Upper lobe of right lung (tissue), 1 donor: ENCODE results near the gene FAM120B. TPM values are rescaled to one million over a fixed set of nuclear protein-coding genes. Genes with fewer than 3 reads are reported as not detected.
A peak's percentile ranks its signal among the peaks of the same experiment; 100 is the strongest.

ENCODE experiments used
- ATAC-seq: fragments of 200-7000 bp; cut with Tn5 transposase; one replicate; pipeline ENCODE4 v1.9.1; 2020; ENCODE audit warnings: mild to moderate bottlenecking, moderate library complexity
- DNase-seq: peaks from one replicate; pipeline ENCODE4 v3.0.0-alpha.2; 2020
- H3K27ac ChIP-seq: fragments of 200-600 bp; one replicate; pipeline ENCODE4 v1.8.0; 2022
- H3K27me3 ChIP-seq: fragments of 200-600 bp; one replicate; pipeline ENCODE4 v1.8.0; 2022; ENCODE audit warnings: mild to moderate bottlenecking
- H3K36me3 ChIP-seq: fragments of 200-600 bp; one replicate; pipeline ENCODE4 v1.8.0; 2022
- H3K4me1 ChIP-seq: fragments of 200-600 bp; one replicate; pipeline ENCODE4 v1.8.0; 2022
- H3K4me3 ChIP-seq: fragments of 200-600 bp; one replicate; pipeline ENCODE4 v1.8.0; 2022; ENCODE audit warnings: mild to moderate bottlenecking
- H3K9me3 ChIP-seq: fragments of 200-600 bp; one replicate; pipeline ENCODE4 v1.8.0; 2022
- CTCF ChIP-seq: fragments of 200-600 bp; IDR thresholded peaks from one replicate; pipeline ENCODE4 v1.8.0; 2022; ENCODE audit warnings: antibody characterized with exemption
- intact Hi-C: fragments of 100-400 bp; cut with DNase I; formaldehyde crosslinking; loops from one replicate; pipeline ENCODE4 v1.11.0; 2022
- total RNA-seq: library from RNA; stranded (reverse); fragmentation: NEBNext Ultra II Directional; extraction: Animal tissue kit (Norgen Biotek cat#: 25700); gene quantifications from one replicate; pipeline ENCODE4 v1.2.1, GENCODE V29; 2021
- donor health status: DM: no; HTN: yes; CAD: no; lungs with severe emphysema.

Gene FAM120B
- total RNA-seq, 1 donor from 2014 or later: 26.1 TPM

GRCh38 chr6:170452767-170453545 is 146.4 kb downstream of the FAM120B start:
- DNase-seq (peak; percentile 32), ATAC-seq (no peak)
- H3K9me3 ChIP-seq: no peaks in the 10 kb centered on the region
- no peak overlapping the region for H3K27ac ChIP-seq
- no peak overlapping the region for H3K4me3 ChIP-seq
- intact Hi-C loops: no loop called here
- TF ChIP-seq CTCF: no peak
- H3K36me3 ChIP-seq: no peaks in the 10 kb centered on the region
- H3K27me3 ChIP-seq: no peaks in the 10 kb centered on the region
- no peaks in the 10 kb centered on the region for H3K4me1 ChIP-seq

DNA sequence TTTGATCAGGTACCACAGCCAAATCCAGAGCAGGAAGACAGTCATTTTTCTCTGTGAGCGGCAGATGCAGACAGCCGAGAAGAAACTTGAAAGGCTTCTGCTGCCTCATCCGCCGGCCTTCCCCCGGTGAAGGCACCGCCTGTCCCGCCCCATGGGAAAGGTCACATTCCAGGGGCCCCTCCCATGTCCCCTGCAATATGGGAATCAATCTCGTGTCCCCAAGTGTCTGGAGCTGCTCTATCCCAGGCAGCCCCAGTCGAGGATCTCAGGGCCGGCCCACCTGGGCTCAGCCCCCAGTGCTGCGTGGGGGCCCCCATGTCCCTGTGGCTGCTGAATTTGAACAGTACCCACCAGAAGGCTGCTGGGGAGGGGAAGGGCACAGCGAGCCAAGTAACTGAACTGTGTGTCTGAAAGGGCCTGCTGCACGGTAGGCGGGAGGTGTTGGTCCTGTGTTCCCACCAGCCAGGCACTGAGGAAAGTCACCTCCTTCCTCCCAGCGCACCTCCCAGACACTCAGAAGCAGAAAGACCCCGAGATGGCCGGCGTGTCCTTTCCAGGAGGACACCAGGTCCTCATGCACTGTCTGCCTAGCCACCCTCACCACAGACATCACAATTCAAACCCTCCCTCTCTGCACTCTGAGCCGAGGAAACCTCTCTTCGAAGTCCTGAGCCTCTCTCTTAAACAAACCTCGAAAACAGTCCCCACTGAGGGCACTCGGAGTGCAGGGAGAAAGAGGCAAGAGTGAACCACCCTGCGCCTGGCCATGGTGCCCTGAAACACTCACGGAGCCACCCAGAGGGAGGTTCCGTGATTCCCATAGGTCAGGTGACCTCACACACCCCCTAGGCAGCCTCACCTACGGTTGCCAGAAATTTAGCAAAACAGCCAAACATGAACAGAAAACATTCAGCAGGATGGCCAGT is 147.3 kb downstream of the FAM120B start:
- H3K36me3 ChIP-seq: no peaks in the 10 kb centered on the region
- ATAC-seq (no peak), DNase-seq (peak; percentile 43)
- H3K4me3 ChIP-seq: no peak overlapping the region
- TF ChIP-seq CTCF: no peak
- intact Hi-C loops: no loop called here
- H3K27ac ChIP-seq: no peak overlapping the region
- no peaks in the 10 kb centered on the region for H3K9me3 ChIP-seq
- no peaks in the 10 kb centered on the region for H3K27me3 ChIP-seq
- no peaks in the 10 kb centered on the region for H3K4me1 ChIP-seq

DNA sequence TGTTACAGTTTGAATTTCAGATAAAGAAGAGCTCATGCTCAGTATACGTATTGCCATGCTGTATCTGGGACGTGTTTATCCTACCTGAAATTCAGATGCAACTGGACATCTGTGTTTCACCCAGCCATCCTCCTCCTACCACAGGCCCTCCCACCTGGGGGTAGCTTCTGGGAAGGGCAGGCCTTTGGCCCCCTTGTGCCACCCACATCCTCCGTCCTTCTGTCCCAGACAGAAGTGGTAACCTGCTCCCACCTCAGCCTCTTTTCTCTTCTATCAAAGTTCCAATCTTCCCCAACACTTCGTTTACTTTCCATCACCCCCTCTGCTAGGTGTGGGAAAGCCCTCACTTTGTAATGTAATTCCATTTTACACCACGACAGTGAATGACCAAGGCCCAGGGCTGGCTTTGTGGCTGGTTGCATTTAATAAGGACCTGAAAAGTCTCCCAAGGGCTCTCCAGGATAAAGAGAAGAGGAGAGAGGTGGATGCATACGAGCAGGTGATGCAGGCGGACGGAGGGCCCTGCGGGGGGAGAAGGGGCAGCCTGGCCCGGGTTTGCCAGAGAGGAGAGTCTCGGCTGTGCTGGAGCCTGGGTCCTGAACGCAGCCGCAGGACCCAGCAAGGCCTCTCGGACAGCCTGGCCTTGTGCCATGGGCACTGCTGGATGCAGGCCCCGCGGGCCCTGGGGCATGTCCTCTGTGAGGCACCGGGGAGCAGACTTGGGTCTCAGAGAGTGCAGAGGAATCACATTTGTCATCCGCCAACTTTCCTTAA is 148.1 kb downstream of the FAM120B start:
- ATAC-seq (no peak), DNase-seq (peak; percentile 63)
- Histone ChIP-seq H3K9me3 (no peaks in the 10 kb centered on the region), H3K27me3 (no peaks in the 10 kb centered on the region), H3K36me3 (no peaks in the 10 kb centered on the region), H3K4me1 (peaks cover 2% of the 10 kb centered on the region), H3K4me3 (no peak overlapping the region), H3K27ac (no peak overlapping the region)
- intact Hi-C loops: no loop called here
- TF ChIP-seq CTCF: no peak

DNA sequence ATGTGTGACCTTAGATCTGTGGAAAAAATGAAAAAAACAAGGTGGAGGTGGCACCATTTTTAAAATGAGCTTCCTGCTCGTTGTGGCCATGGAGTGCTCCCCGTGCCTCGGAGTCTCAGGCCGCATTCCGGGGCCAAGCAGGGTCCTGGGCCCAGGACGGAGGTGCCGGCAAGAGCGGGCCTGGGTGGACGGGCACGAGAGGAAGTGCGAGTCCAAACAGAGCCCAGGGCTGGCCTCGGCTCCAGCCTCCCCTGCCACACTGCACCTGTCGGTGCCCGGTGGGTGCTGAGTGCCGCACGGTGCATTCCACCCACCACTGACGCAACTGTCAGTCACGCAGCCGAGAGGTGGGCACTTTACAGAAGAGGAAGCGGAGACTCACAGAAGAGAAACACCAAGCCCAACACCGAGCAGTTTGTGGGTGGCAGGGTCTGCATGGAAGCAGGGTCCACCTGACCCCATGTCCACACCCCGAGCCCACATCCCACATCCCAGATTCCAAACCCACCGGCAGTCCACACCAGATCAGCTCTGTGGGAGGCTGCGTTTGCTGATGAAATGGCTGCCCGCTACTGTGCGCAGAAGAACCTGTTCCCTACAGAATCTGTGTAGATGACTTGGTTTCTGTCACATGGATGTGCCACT is 148.9 kb downstream of the FAM120B start:
- H3K9me3 ChIP-seq: no peaks in the 10 kb centered on the region
- no peak overlapping the region for H3K27ac ChIP-seq
- TF ChIP-seq CTCF: no peak
- no peak for ATAC-seq
- DNase-seq: peak; percentile 40
- no peak overlapping the region for H3K4me3 ChIP-seq
- no peaks in the 10 kb centered on the region for H3K36me3 ChIP-seq
- no peaks in the 10 kb centered on the region for H3K27me3 ChIP-seq
- H3K4me1 ChIP-seq: peaks cover 10% of the 10 kb centered on the region
- intact Hi-C loops: no loop called here

GRCh38 chr6:170456334-170456733 is 149.8 kb downstream of the FAM120B start:
- no peak for TF ChIP-seq CTCF
- no peaks in the 10 kb centered on the region for H3K27me3 ChIP-seq
- no peaks in the 10 kb centered on the region for H3K36me3 ChIP-seq
- no peak overlapping the region for H3K4me3 ChIP-seq
- intact Hi-C loops: no loop called here
- H3K4me1 ChIP-seq: peaks cover 10% of the 10 kb centered on the region
- H3K27ac ChIP-seq: no peak overlapping the region
- H3K9me3 ChIP-seq: no peaks in the 10 kb centered on the region
- ATAC-seq (no peak), DNase-seq (peak; percentile 59)
